ENCODE results near the gene EXTL1. TPM values are rescaled to one million over a fixed set of nuclear protein-coding genes. Genes with fewer than 3 reads are reported as not detected.

Gene EXTL1
- total and polyA plus RNA-seq, 2 donors (not counting 3 experiments of a cell fraction or from before 2014, with no cell fraction given): not detected

GRCh38 chr1:26053718-26054560, 32.4 kb downstream of the EXTL1 start:
- no peaks in the 10 kb centered on the region for H3K4me1 ChIP-seq (ENCODE audit: control insufficient read depth, extremely low read depth, insufficient read depth, low read length)
- no peak overlapping the region for H3K4me3 ChIP-seq (replicated peaks in 1 of 3; ENCODE audit: insufficient read depth in 1 of 3, low read depth in 1 of 3, low read length in 3 of 3)
- H2AFZ ChIP-seq (ENCODE audit: low read depth, low read length): no peak overlapping the region
- H3K9me3 ChIP-seq (replicated peaks; ENCODE audit: control insufficient read depth, insufficient read depth, low read length): no peaks in the 10 kb centered on the region
- no peaks in the 10 kb centered on the region for H3K79me2 ChIP-seq (ENCODE audit: control insufficient read depth, insufficient read depth, low read length)
- no TSS peak for BruUV-seq (replicated peaks)
- no peaks in the 10 kb centered on the region for H3K36me3 ChIP-seq (ENCODE audit: control insufficient read depth in 2 of 2, extremely low read depth in 1 of 2, insufficient read depth in 2 of 2, low read length in 2 of 2)
- FAIRE-seq (no peak), DNase-seq (ENCODE audit: low read depth, low spot score) (no peak)
- CTCF ChIA-PET: interaction anchor here (0.8 to 1.8 kb wide), 7 partner anchors 9 to 158 kb away, joined by 3 to 11 read pairs (median 3); partner anchors contain the start of gene SLC30A2
- H3K27ac ChIP-seq (ENCODE audit: insufficient read depth, low read depth, low read length): no peak overlapping the region
- POLR2A ChIA-PET: no interaction called here
- H4K20me1 ChIP-seq (replicated peaks; ENCODE audit: control insufficient read depth, extremely low read depth, insufficient read depth, low read length): no peaks in the 10 kb centered on the region
- H3K4me2 ChIP-seq (ENCODE audit: insufficient read depth, low read length): no peak overlapping the region
- H3K27me3 ChIP-seq (ENCODE audit: control insufficient read depth in 2 of 2, insufficient read depth in 2 of 2, low read length in 2 of 2): peaks cover 20 to 23% of the 10 kb centered on the region in 2 experiments
- intact Hi-C loops (cut with micrococcal nuclease): no loop called here
- no peak for TF ChIP-seq GATA2 (IDR thresholded peaks at IDR 0.05; ENCODE audit: insufficient read depth, insufficient read length, low read depth, low read length)
- TF ChIP-seq, protein P1, sequence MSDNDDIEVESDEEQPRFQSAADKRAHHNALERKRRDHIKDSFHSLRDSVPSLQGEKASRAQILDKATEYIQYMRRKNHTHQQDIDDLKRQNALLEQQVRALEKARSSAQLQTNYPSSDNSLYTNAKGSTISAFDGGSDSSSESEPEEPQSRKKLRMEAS (IDR thresholded peaks at IDR 0.05; ENCODE audit: insufficient read depth, insufficient read length): no peak
- TF ChIP-seq FOS (IDR thresholded peaks at IDR 0.05; ENCODE audit: borderline replicate concordance, insufficient read depth, low read length): no peak
- no peak for TF ChIP-seq POLR2AphosphoS5 (IDR thresholded peaks at IDR 0.05; ENCODE audit: insufficient read depth, low read depth, low read length)
- TF ChIP-seq EZH2 (IDR thresholded peaks at IDR 0.05; ENCODE audit: borderline replicate concordance, low read depth, low read length, severe bottlenecking): no peak
- no peak for TF ChIP-seq POLR2A (IDR thresholded peaks at IDR 0.05; ENCODE audit: low read depth, low read length)
- no peak for TF ChIP-seq CTCF (IDR thresholded peaks at IDR 0.05; ENCODE audit: extremely low read depth in 1 of 2, insufficient read depth in 1 of 2, low read depth in 1 of 2, low read length in 2 of 2)
- TF ChIP-seq JUN (IDR thresholded peaks at IDR 0.05; ENCODE audit: borderline replicate concordance, insufficient read depth, insufficient read length, low read depth): no peak
- no peak for TF ChIP-seq MYC (IDR thresholded peaks at IDR 0.05; ENCODE audit: low read depth, low read length)
- dilution Hi-C loops (cut with MboI; ENCODE audit: extremely low pct_ligation_motif_present, low sequenced_read_pairs): no loop called here
- H3K9me1 ChIP-seq (replicated peaks; ENCODE audit: control insufficient read depth, extremely low read depth, insufficient read depth, low read length): no peaks in the 10 kb centered on the region
- H3K9ac ChIP-seq (replicated peaks; ENCODE audit: extremely low read depth, insufficient read depth, low read length): no peak overlapping the region
